Left ventricle myocardium superior (tissue), 1 donor: ENCODE results near the gene LRRC4. TPM values are rescaled to one million over a fixed set of nuclear protein-coding genes. Genes with fewer than 3 reads are reported as not detected.

Experiments
- ATAC-seq: fragments of 200-7000 bp; cut with Tn5 transposase; one replicate; pipeline ENCODE4 v1.9.1; 2020; ENCODE audit warnings: mild to moderate bottlenecking, moderate library complexity
- DNase-seq: peaks from one replicate; pipeline ENCODE4 v3.0.0-alpha.2; 2020
- intact Hi-C: fragments of 100-400 bp; cut with micrococcal nuclease; formaldehyde crosslinking; loops from one replicate; pipeline ENCODE4 v1.11.0; 2022
- long read RNA-seq: library from polyadenylated mRNA; unstranded; transcript quantifications from one replicate; pipeline ENCODE4 v2.0.0, GENCODE V29; 2021
- total RNA-seq: library from RNA; stranded (reverse); fragmentation: NEBNext Ultra II Directional; extraction: Animal tissue kit (Norgen Biotek cat#: 25700); gene quantifications from one replicate; pipeline ENCODE4 v1.2.1, GENCODE V29; 2021
- donor health status: DM: no; HTN: yes; CAD: no; lungs with severe emphysema.

Gene LRRC4
- 3.3 TPM for total RNA-seq
- long read RNA-seq, partial matches to known transcripts, result 0 of 1 reads
- long read RNA-seq, other reads (novel, unspliced or antisense), result 1 of 1 reads

DNA sequence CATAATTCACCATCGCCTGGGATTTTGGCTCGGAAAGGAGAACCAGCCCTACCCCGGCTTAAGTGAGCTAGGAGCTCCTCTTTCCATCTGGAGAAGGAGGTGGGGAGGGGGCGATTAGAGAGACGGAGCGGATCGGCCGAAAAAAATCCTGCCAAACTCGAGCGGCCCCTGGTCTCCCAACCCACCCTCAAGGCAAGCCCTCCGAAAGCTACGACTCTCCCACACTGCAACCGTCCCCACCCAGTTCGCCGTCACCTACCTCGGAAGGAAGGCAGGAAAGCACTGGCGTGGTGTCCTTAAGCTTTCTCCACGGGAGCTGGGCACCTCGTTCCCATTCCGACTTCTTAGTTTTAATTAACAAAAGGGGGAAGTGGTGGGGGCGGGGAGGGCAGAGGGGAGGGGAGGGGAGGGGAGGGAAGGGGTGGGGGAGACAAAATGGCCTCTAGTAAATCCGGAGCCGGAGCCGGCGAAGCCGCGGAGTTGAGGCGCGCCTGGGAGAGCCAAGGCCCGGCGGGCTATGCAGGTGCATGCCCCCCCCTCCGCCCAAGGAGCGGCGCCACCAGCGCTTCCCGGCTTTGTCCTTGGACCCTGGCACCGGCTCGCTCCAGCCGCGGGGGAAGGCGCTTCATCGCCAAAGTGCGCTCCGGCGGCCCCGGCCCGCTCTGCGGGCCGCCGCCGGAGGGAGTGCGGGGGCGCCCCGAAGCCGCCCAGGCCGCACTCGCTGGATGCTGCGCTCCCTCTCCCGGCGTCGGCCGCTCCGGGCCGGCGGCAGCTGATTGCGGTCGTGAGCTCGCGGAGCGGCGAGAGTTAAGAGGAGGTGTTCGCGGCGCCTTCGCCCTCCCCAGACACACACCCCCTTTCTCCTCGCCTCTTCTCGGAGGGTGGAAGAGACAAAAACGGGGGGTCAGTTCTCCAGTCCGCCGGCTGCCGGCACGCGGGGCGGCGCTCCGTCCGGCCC is at the start of gene LRRC4:
Gene LRRC4 (minus strand): TSS at position 784 of the 958 bp plus-strand sequence. CDS start 797 bp downstream, outside the sequence.
- ATAC-seq (peak; percentile 58), DNase-seq (peak; percentile 52)
- intact Hi-C loops, result no loop called here

DNA sequence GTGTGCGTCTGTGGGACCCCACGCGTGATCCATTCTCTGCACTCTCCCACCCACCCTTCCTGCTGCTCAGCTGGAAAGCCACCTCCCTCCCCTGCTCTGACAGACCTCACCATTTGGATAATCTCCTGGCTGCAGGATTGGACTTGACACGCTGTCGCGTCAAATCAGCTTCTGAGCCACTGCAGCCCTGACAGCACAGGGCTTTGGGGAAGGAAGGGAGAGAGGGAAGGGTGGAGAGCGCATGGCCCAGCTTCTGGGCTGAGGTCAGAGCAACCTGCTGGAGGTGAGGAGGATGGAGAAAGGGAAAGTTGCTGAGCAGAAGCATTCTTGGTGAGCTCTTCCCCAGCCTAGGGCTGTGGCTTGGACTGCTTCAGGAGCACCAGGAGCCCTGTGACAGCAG is 48.9 kb upstream of the LRRC4 start:
- no peak for DNase-seq
- intact Hi-C loops, result no loop called here

GRCh38 chr7:128078309-128078708 is 47.1 kb upstream of the LRRC4 start:
- intact Hi-C loops, result no loop called here
- DNase-seq (no peak), ATAC-seq (no peak)

More for the DNA sequence above, 48.9 kb upstream of the LRRC4 start:
- no peak for ATAC-seq

DNA sequence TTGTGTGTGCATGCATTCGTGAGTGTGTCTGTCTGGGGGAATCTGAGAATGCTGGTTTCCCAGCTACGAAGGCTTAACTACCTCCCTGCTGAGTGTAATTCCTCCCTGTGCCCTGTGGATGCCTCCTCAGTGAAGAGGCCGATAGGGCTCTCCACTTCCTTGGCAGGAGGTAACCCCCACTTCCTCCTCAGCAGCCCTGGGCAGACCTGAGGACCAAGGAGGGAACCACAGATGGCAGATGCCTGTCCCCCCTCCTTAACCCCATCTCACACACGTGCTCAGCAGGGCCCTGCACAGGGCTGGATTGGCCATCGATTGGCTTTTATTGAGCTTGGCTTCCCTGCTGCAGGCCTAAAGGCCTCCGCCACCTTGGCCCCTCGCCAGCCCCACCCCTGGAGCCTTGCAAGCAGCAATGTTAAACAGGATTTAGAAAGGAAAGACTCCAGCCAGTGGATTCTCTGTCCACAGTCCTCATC is 45.6 kb upstream of the LRRC4 start:
- intact Hi-C loops, result no loop called here
- ATAC-seq, result peak; percentile 44
- peak; percentile 72 for DNase-seq

GRCh38 chr7:128076196-128076795 is 45.1 kb upstream of the LRRC4 start:
- ATAC-seq (no peak), DNase-seq (no peak)
- intact Hi-C loops, result no loop called here

DNA sequence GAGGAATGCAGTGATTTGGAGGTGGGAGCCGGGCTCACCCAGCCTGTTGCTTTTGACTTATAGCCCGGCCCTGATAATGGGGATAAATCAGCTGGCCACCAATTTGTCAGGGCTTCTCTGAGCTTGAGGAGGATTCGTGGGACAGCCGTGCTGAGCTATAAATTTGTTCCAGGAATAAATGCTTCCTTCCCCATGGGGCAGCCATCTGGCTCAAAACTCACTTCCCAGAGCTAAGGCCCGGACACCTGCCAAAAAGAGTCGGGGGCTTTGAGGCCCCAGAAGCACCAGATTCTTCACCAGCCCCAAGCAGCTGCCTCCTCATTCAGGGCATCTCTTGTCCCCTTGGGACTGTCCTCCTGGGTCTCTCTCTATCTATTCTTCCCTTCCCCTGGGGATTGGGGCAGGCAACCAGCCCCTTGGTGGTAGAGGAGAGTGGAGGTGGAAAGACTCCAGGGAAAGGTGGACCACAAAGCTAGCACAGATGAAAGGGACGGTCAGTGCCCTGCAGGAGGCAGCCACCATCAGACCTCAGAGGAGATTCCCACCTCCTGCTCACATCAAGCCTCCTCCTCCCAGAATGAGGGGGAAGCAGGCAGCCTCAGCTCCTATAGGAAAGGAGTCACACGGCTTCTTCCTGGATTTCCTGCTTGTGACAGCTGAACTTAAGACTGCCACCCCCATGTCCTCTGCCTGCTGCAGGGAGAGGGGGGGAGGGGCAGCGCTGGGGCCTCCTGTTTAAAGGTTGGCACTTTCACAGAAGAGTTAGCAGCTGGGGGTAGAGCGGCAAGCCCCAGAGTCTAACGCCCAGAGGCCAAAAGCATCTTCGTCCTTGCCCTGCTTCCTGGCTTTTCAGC is 44.2 kb upstream of the LRRC4 start:
- ATAC-seq (no peak), DNase-seq (no peak)
- intact Hi-C loops, result no loop called here

DNA sequence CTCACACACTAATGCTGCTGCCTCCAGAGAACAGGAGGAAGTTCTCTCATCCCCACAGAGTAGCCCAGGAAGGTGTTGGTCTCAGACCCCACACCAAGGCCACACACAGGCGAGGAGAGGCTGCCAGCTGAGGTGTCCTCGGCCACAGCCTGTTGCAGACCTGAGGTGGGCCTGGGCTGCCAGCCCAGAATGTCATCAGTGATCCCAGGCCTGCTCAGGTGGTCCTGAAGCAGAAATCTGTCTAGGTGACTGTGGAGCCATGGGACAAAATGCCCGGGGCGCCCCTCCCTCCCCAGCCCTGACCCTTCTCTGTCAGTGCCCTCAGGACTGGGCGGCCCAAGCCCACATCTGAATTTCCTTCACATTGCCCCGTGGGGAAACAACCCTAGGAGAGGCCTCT is 43.5 kb upstream of the LRRC4 start:
- intact Hi-C loops, result no loop called here
- DNase-seq, result no peak
- no peak for ATAC-seq

DNA sequence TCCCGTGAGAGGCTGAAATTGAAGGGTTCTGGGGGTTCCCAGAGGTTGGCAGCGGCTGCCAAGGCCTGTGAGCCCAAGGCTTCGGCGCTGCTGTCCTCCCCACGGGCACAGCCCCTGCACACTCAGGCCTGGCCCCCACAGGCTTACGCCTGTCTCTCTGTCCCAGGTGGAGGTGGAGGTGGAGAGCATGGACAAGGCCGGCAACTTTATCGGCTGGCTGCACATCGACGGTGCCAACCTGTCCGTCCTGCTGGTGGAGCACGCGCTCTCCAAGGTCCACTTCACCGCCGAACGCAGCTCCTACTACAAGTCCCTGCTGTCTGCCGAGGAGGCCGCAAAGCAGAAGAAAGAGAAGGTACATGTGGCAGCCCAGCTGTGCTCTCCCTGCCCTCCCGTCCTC is 43.1 kb upstream of the LRRC4 start:
- intact Hi-C loops, result no loop called here

GRCh38 chr7:128073671-128074310 is 42.6 kb upstream of the LRRC4 start:
- intact Hi-C loops, result no loop called here
- DNase-seq (no peak), ATAC-seq (no peak)

More for the DNA sequence above, 43.1 kb upstream of the LRRC4 start:
- ATAC-seq (no peak), DNase-seq (no peak)

GRCh38 chr7:128071801-128072200 is 40.6 kb upstream of the LRRC4 start:
- intact Hi-C loops, result no loop called here
- DNase-seq (no peak), ATAC-seq (no peak)

GRCh38 chr7:128071376-128071775 is 40.1 kb upstream of the LRRC4 start:
- DNase-seq, result no peak
- no peak for ATAC-seq
- intact Hi-C loops, result no loop called here

GRCh38 chr7:128069373-128070364 is 38.4 kb upstream of the LRRC4 start:
- DNase-seq, result no peak
- intact Hi-C loops, result no loop called here
- no peak for ATAC-seq

DNA sequence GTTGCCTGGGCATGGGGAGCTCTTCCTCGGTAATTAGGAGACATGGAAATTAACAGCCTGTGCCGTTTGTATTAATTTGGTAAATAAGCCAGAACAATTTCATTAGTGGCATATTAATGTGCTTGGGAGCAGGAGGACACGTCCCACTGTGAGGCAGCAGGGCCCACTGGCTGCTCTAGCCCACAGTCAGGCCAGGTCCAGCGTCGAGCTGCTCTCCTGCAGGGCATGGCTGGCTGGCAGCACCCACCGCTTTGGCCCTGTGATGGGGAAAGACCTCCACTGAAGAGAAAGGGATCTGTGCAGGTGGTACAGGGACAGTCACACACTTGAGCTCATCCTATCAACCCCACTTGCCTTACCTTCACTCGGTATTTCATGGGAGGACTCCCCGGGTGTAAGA is 37.5 kb upstream of the LRRC4 start:
- DNase-seq, result no peak
- no peak for ATAC-seq
- intact Hi-C loops, result no loop called here

- no peak for DNase-seq
- intact Hi-C loops, result no loop called here
- no peak for ATAC-seq
Observed at GRCh38 chr7:128067983-128068382, 36.7 kb upstream of the LRRC4 start.

GRCh38 chr7:128066858-128067257 is 35.6 kb upstream of the LRRC4 start:
- ATAC-seq, result no peak
- intact Hi-C loops, result no loop called here
- no peak for DNase-seq

GRCh38 chr7:128066395-128066794 is 35.2 kb upstream of the LRRC4 start:
- no peak for DNase-seq
- intact Hi-C loops, result no loop called here
- ATAC-seq, result no peak

DNA sequence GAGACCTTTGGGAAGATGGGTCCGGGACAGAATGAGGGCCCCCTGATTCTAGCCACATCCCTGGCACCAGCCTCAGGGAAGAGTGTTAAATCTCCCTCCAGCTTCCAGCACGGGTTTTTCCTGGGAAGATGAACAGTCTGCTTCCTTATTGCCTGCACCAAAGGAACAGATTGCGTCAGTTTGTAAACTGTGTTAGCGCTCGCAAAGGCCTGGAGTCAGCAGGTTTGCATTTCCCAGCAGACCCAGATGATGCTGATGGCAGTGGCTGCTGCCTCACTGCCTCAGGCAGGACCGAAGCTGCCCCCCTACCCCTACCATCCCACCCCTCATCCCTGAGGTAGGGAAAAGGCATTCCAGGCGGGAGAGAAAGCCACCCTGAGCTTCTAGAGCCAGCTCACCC is 34.6 kb upstream of the LRRC4 start:
- ATAC-seq, result no peak
- intact Hi-C loops, result no loop called here
- DNase-seq, result no peak

DNA sequence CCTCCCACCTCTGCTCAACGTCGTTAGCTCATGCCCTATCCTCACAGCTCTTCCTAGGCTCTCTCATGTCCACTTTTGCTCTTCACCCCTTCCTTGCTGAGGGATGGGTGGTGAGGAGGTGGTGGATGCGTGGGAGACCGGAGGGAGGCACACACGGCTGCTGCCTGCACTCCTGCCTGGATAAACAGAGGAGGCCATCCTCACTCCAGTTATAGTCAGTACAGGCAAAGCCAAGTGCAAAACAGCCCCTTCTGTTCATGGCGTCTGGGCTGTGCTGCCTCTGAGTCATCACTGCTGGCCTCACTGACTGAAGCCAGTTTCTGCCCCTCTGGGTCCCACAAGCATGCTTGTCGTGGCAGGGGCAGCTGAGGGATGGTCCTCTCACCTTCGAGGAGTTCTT is 31.9 kb upstream of the LRRC4 start:
- ATAC-seq, result no peak

More for the DNA sequence above, 31.9 kb upstream of the LRRC4 start:
- DNase-seq, result no peak
- intact Hi-C loops, result no loop called here
